ACHN (cell line): ENCODE data around the gene MSI2.

ENCODE experiments used
- DNase-seq: peaks from one replicate; pipeline ENCODE4 v3.0.0-alpha.2; 2015
- in situ Hi-C: cut with HindIII; loops from 2 replicates; pipeline ENCODE4 v1.10.0; 2017; ENCODE audit warnings: low sequenced_read_pairs, low pct_ligation_motif_present, low pct_unique_long_range_greater_than_20kb

The MSI2 gene

GRCh38 chr17:57714665-57715180 is 458.4 kb downstream of the MSI2 start:
- DNase-seq: no peak

GRCh38 chr17:57715981-57716380 is 459.7 kb downstream of the MSI2 start:
- in situ Hi-C loops: no loop called here
- no peak for DNase-seq

More at GRCh38 chr17:57714665-57715180, 458.4 kb downstream of the MSI2 start:
- in situ Hi-C loops: no loop called here

- in situ Hi-C loops: no loop called here
- DNase-seq: no peak
Measured at GRCh38 chr17:57718878-57719277, 462.6 kb downstream of the MSI2 start.

GRCh38 chr17:57720386-57721035 is 464.2 kb downstream of the MSI2 start:
- in situ Hi-C loops: no loop called here
- no peak for DNase-seq

GRCh38 chr17:57721967-57722703 is 465.8 kb downstream of the MSI2 start:
- no peak for DNase-seq
- in situ Hi-C loops: no loop called here

GRCh38 chr17:57722704-57723043 is 466.4 kb downstream of the MSI2 start:
- in situ Hi-C loops: no loop called here
- DNase-seq: no peak

- DNase-seq: peak; percentile 91
- in situ Hi-C loops: no loop called here
Measured at GRCh38 chr17:57723427-57724025, 467.2 kb downstream of the MSI2 start.

GRCh38 chr17:57724026-57724728 is 467.9 kb downstream of the MSI2 start:
- in situ Hi-C loops: no loop called here
- DNase-seq: peak; percentile 5

- in situ Hi-C loops: no loop called here
- DNase-seq: no peak
Measured at GRCh38 chr17:57724729-57725125, 468.4 kb downstream of the MSI2 start.

GRCh38 chr17:57726213-57726790 is 470.0 kb downstream of the MSI2 start:
- DNase-seq: no peak
- in situ Hi-C loops: no loop called here

- no peak for DNase-seq
- in situ Hi-C loops: no loop called here
Measured at GRCh38 chr17:57726838-57727237, 470.5 kb downstream of the MSI2 start.

GRCh38 chr17:57727630-57728175 is 471.4 kb downstream of the MSI2 start:
- DNase-seq: no peak
- in situ Hi-C loops: no loop called here

- in situ Hi-C loops: no loop called here
Measured at GRCh38 chr17:57730026-57730701, 473.8 kb downstream of the MSI2 start.

GRCh38 chr17:57732062-57732461 is 475.7 kb downstream of the MSI2 start:
- no peak for DNase-seq
- in situ Hi-C loops: no loop called here

More at GRCh38 chr17:57730026-57730701, 473.8 kb downstream of the MSI2 start:
- DNase-seq: no peak

- no peak for DNase-seq
- in situ Hi-C loops: no loop called here
Measured at GRCh38 chr17:57733085-57733484, 476.8 kb downstream of the MSI2 start.
